ENCODE data around the gene AK8.
A peak's percentile ranks its signal among the peaks of the same experiment; 100 is the strongest.

- TF ChIP-seq, protein P1, sequence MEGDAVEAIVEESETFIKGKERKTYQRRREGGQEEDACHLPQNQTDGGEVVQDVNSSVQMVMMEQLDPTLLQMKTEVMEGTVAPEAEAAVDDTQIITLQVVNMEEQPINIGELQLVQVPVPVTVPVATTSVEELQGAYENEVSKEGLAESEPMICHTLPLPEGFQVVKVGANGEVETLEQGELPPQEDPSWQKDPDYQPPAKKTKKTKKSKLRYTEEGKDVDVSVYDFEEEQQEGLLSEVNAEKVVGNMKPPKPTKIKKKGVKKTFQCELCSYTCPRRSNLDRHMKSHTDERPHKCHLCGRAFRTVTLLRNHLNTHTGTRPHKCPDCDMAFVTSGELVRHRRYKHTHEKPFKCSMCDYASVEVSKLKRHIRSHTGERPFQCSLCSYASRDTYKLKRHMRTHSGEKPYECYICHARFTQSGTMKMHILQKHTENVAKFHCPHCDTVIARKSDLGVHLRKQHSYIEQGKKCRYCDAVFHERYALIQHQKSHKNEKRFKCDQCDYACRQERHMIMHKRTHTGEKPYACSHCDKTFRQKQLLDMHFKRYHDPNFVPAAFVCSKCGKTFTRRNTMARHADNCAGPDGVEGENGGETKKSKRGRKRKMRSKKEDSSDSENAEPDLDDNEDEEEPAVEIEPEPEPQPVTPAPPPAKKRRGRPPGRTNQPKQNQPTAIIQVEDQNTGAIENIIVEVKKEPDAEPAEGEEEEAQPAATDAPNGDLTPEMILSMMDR (conservative IDR thresholded peaks at IDR 0.05; ENCODE audit: low read depth in 2 of 2) = peak; percentile 82 to 94
- no peak for TF ChIP-seq EZH2 (IDR thresholded peaks at IDR 0.05; ENCODE audit: low read depth, unreplicated experiment)
Observed at GRCh38 chr9:132800038-132800648, 77.9 kb downstream of the AK8 start.

Measured in GM23338 (cell line).